Pancreas (tissue), 10 donors: ENCODE measurements around the gene HELQ. TPM values are rescaled to one million over a fixed set of nuclear protein-coding genes. Genes with fewer than 3 reads are reported as not detected.
"Not testable (repeated sequence)": the region's sequence is repeated elsewhere in the genome, so short reads cannot be mapped to it uniquely, and the experiment has no call there.

ENCODE experiments used
- ATAC-seq, 4 donors: fragments of 200-7000 bp; cut with Tn5 transposase; one replicate each; pipeline versions ENCODE4 v1.8.0 to v1.9.1; 2020; ENCODE audit warnings: mild to moderate bottlenecking in 4 of 4, moderate library complexity in 4 of 4
- DNase-seq, 6 donors: peaks; one replicate each; pipeline ENCODE4 v3.0.0-alpha.2; 2020
- FAIRE-seq: peaks from 2 replicates; lab custom pipeline; 2012; peaks lifted over from hg19 to GRCh38; lab: Jason Lieb, UNC
- H3K27ac ChIP-seq, 4 donors: fragments of 200-600 bp; sonication (generic); 1 replicate in 3 of 4; 2 replicates in 1 of 4; pipeline versions ENCODE4 v1.5.0 to v1.8.0; 2020
- H3K27me3 ChIP-seq, 4 donors: fragments of 200-600 bp; one replicate each; pipeline ENCODE4 v1.8.0; 2021
- H3K36me3 ChIP-seq, 3 donors: fragments of 200-600 bp; sonication (generic) in 1 of 3; one replicate each; pipeline versions ENCODE4 v1.5.0 to v1.8.0; 2020 to 2021
- H3K4me1 ChIP-seq, 3 donors: fragments of 200-600 bp; one replicate each; pipeline ENCODE4 v1.8.0; 2021
- H3K4me3 ChIP-seq, 4 donors: fragments of 200-600 bp; sonication (generic) in 2 of 4; one replicate each; pipeline versions ENCODE4 v1.5.0 to v1.8.0; 2020 to 2021
- H3K9me3 ChIP-seq, 4 donors: fragments of 200-600 bp; one replicate each; pipeline ENCODE4 v1.8.0; 2021
- CTCF ChIP-seq, 4 donors: fragments of 200-600 bp; sonication (generic) in 3 of 4; IDR thresholded peaks; one replicate each; pipeline versions ENCODE4 v1.5.0 to v1.8.0; 2021; ENCODE audit warnings: antibody characterized with exemption in 4 of 4
- WGBS, 2 donors: extraction: QIAGEN DNeasy Blood & Tissue Kit; methylation state at CpG; one replicate each; pipeline ENCODE4 v1.1.7; 2013; 5-methylcytosine and 5-hydroxymethylcytosine counted together
- intact Hi-C, 3 donors: fragments of 100-400 bp; cut with DNase I; formaldehyde crosslinking; loops; one replicate each; pipeline versions ENCODE4 v1.11.1 to v1.14.2; 2022
- polyA plus RNA-seq, 2 donors: library from polyadenylated mRNA; stranded (reverse); fragments of 200-250 nt; gene quantifications; one replicate each; pipeline ENCODE4 v1.2.3, GENCODE V29; 2013
- total RNA-seq, 6 donors: library from RNA; stranded (reverse); fragmentation: NEBNext Ultra II Directional in 4 of 6; extraction: Animal tissue kit (Norgen Biotek cat#: 25700) in 4 of 6; gene quantifications; one replicate each; pipeline versions ENCODE4 v1.2.1 to v1.2.4, GENCODE V29; 2021 to 2023
- donor health status: healthy with polysubstance abuse.
- donor health status: DM: no; HTN: no; CAD: no; lungs with moderate emphysema.
- donor health status: DM: no; HTN: no; CAD: no.
- donor health status: control.
- donor health status: control.
- donor health status: Bipolar disorder and iron deficiency.
- donor health status: DM: yes; HTN: yes; CAD: no.
- donor health status: DM: no; HTN: no; CAD: no.
- donor health status: DM: no; HTN: no; CAD: no.
- donor health status: DM: yes; HTN: yes; CAD: no.

Gene HELQ
- 1 to 10 TPM; 5.2 to 9.9 (median 7.4) TPM for total RNA-seq
- 1 to 10 TPM; 4.3 to 5.3 TPM for polyA plus RNA-seq

GRCh38 chr4:83455281-83456183, at the start of gene HELQ, which contains the start of gene MRPS18C:
HELQ (minus strand) TSS chr4:83455823; CDS start chr4:83455693, 130 bp downstream.
MRPS18C (plus strand) TSS chr4:83456058; CDS start chr4:83456078, 20 bp downstream.
- ATAC-seq (peak; percentile 95 to 99 (median 98)), FAIRE-seq (peak; percentile 51), DNase-seq (peak; percentile 85 to 97 (median 96))
- intact Hi-C loops: no loop called here
- peak within 1 kb of the TSS; percentile 80 to 96 (median 93) for H3K27ac ChIP-seq
- H3K27me3 ChIP-seq: no peaks in the 10 kb centered on the region
- peak within 1 kb of the TSS; percentile 60 to 88 (median 66) for H3K4me3 ChIP-seq
- 0% methylated on average over 58 of the region's 58 CpGs for WGBS, 2 donors
- H3K9me3 ChIP-seq: no peaks in the 10 kb centered on the region
- TF ChIP-seq CTCF (IDR thresholded peaks at IDR 0.05): no peak
- peaks cover 0 to 4% (median 0%) of the 10 kb centered on the region in 3 donors for H3K36me3 ChIP-seq
- H3K4me1 ChIP-seq: peaks cover 5 to 23% (median 10%) of the 10 kb centered on the region in 3 donors

- ATAC-seq: no peak
- no peak overlapping the region for H3K27ac ChIP-seq
- WGBS, 2 donors: 86 to 93% methylated on average over 10 of the region's 10 CpGs
Observed at GRCh38 chr4:83504996-83505395, 49.4 kb upstream of the HELQ start.

GRCh38 chr4:83504503-83504902, 48.9 kb upstream of the HELQ start:
- WGBS, 2 donors: 39 to 45% methylated on average over 4 of the region's 4 CpGs
- Histone ChIP-seq H3K9me3 (no peaks in the 10 kb centered on the region), H3K4me3 (no peak overlapping the region), H3K4me1 (no peaks in the 10 kb centered on the region), H3K27me3 (no peaks in the 10 kb centered on the region), H3K36me3 (no peaks in the 10 kb centered on the region), H3K27ac (no peak overlapping the region)
- ATAC-seq: no peak
- no peak for DNase-seq
- TF ChIP-seq CTCF (IDR thresholded peaks at IDR 0.05): no peak
- intact Hi-C loops: loop anchor here in 1 of 3 donors (10.0 kb wide), 1 partner anchor 130 kb away; no protein-coding TSS in a partner anchor
- no peak for FAIRE-seq

More at GRCh38 chr4:83504996-83505395, 49.4 kb upstream of the HELQ start:
- no peak for FAIRE-seq
- intact Hi-C loops: loop anchor here (5.0 to 10.0 kb wide), 2 partner anchors 130 to 137 kb away; no protein-coding TSS in a partner anchor
- no peak for TF ChIP-seq CTCF (IDR thresholded peaks at IDR 0.05)
- Histone ChIP-seq H3K4me3 (no peak overlapping the region), H3K9me3 (no peaks in the 10 kb centered on the region), H3K27me3 (no peaks in the 10 kb centered on the region), H3K4me1 (no peaks in the 10 kb centered on the region), H3K36me3 (no peaks in the 10 kb centered on the region)
- no peak for DNase-seq

GRCh38 chr4:83503974-83504373, 48.4 kb upstream of the HELQ start:
- no peak for FAIRE-seq
- DNase-seq: no peak
- H3K27me3 ChIP-seq: no peaks in the 10 kb centered on the region
- no peaks in the 10 kb centered on the region for H3K4me1 ChIP-seq
- H3K36me3 ChIP-seq: no peaks in the 10 kb centered on the region
- intact Hi-C loops: loop anchor here in 1 of 3 donors (10.0 kb wide), 1 partner anchor 131 kb away; no protein-coding TSS in a partner anchor
- TF ChIP-seq CTCF (IDR thresholded peaks at IDR 0.05): no peak
- H3K27ac ChIP-seq: no peak overlapping the region
- no peak for ATAC-seq
- H3K9me3 ChIP-seq: no peaks in the 10 kb centered on the region
- no peak overlapping the region for H3K4me3 ChIP-seq

GRCh38 chr4:83501671-83502070, 46.0 kb upstream of the HELQ start:
- ATAC-seq, H3K4me3 ChIP-seq, H3K27ac ChIP-seq, DNase-seq, H3K4me1 ChIP-seq, H3K9me3 ChIP-seq, H3K36me3 ChIP-seq, FAIRE-seq, H3K27me3 ChIP-seq: not testable (repeated sequence)
- intact Hi-C loops: loop anchor here in 1 of 3 donors (10.0 kb wide), 1 partner anchor 133 kb away; no protein-coding TSS in a partner anchor
- WGBS, 2 donors: 78 to 92% methylated on average over 3 of the region's 3 CpGs
